ENCODE data around the gene AFM. TPM values are rescaled to one million over a fixed set of nuclear protein-coding genes. Genes with fewer than 3 reads are reported as not detected.

AFM gene
- total and polyA plus RNA-seq, 8 donors: 0.17 TPM; not detected in 7

GRCh38 chr4:73438582-73439215 is 42.8 kb upstream of the AFM start:
- DNase-seq (no peak), ATAC-seq (no peak)
- Histone ChIP-seq H3K36me3 (no peaks in the 10 kb centered on the region), H3K9me3 (no peaks in the 10 kb centered on the region), H3K4me3 (no peak overlapping the region), H3K27ac (no peak overlapping the region), H3K27me3 (no peaks in the 10 kb centered on the region), H3K4me1 (no peaks in the 10 kb centered on the region)
- TF ChIP-seq, protein P1, sequence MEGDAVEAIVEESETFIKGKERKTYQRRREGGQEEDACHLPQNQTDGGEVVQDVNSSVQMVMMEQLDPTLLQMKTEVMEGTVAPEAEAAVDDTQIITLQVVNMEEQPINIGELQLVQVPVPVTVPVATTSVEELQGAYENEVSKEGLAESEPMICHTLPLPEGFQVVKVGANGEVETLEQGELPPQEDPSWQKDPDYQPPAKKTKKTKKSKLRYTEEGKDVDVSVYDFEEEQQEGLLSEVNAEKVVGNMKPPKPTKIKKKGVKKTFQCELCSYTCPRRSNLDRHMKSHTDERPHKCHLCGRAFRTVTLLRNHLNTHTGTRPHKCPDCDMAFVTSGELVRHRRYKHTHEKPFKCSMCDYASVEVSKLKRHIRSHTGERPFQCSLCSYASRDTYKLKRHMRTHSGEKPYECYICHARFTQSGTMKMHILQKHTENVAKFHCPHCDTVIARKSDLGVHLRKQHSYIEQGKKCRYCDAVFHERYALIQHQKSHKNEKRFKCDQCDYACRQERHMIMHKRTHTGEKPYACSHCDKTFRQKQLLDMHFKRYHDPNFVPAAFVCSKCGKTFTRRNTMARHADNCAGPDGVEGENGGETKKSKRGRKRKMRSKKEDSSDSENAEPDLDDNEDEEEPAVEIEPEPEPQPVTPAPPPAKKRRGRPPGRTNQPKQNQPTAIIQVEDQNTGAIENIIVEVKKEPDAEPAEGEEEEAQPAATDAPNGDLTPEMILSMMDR (IDR thresholded peaks at IDR 0.05): no peak
- intact Hi-C loops (cut with DNase I): no loop called here

- no peaks in the 10 kb centered on the region for H3K36me3 ChIP-seq
- no peaks in the 10 kb centered on the region for H3K9me3 ChIP-seq
- no peak for DNase-seq
- TF ChIP-seq, protein P1 (IDR thresholded peaks at IDR 0.05): no peak
- ATAC-seq: no peak
- intact Hi-C loops (cut with DNase I): no loop called here
- H3K27ac ChIP-seq: no peak overlapping the region
- no peaks in the 10 kb centered on the region for H3K4me1 ChIP-seq
- H3K27me3 ChIP-seq: no peaks in the 10 kb centered on the region
- H3K4me3 ChIP-seq: no peak overlapping the region
Observed at GRCh38 chr4:73439445-73439844, 42.1 kb upstream of the AFM start.

GRCh38 chr4:73439991-73440390 is 41.6 kb upstream of the AFM start:
- intact Hi-C loops (cut with DNase I): no loop called here
- TF ChIP-seq, protein P1 (IDR thresholded peaks at IDR 0.05): no peak

DNA sequence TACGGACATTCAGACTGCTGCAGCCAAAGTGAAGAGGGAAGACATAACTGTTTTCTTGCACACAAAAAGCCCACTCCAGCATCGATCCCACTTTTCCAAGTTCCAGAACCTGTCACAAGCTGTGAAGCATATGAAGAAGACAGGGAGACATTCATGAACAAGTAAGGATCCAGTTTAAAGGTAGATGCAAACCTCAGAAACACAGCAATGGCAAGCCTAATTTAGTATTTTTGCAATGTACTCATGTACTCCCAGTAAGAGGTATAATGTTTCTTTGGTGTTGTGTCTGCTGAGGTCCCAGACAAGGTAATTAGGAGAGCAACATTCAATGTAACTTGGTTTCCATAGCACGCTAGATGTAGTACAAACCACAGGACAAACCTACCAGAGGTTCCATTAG is 40.9 kb upstream of the AFM start:
- Histone ChIP-seq H3K4me3 (no peak overlapping the region), H3K9me3 (no peaks in the 10 kb centered on the region), H3K27me3 (no peaks in the 10 kb centered on the region), H3K36me3 (no peaks in the 10 kb centered on the region), H3K4me1 (no peaks in the 10 kb centered on the region), H3K27ac (no peak overlapping the region)
- intact Hi-C loops (cut with DNase I): no loop called here
- TF ChIP-seq, protein P1 (IDR thresholded peaks at IDR 0.05): no peak
- ATAC-seq (no peak), DNase-seq (no peak)

More at GRCh38 chr4:73439991-73440390, 41.6 kb upstream of the AFM start:
- ATAC-seq (no peak), DNase-seq (no peak)
- no peaks in the 10 kb centered on the region for H3K4me1 ChIP-seq
- no peaks in the 10 kb centered on the region for H3K36me3 ChIP-seq
- no peaks in the 10 kb centered on the region for H3K27me3 ChIP-seq
- H3K4me3 ChIP-seq: no peak overlapping the region
- no peaks in the 10 kb centered on the region for H3K9me3 ChIP-seq
- no peak overlapping the region for H3K27ac ChIP-seq

DNA sequence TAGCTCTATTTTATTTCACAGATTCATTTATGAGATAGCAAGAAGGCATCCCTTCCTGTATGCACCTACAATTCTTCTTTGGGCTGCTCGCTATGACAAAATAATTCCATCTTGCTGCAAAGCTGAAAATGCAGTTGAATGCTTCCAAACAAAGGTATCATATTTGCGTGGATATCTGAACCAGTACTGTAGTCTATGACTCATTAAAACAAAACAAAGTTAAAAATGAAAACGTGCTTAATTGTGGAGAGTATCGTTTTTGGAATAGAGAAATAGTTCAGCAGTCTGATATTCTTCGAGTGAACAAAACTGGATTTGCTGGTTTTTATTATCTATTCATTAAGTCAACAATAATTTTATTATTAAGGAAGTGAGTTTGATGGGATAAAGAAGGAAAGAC is 39.3 kb upstream of the AFM start:
- no peak for DNase-seq
- TF ChIP-seq, protein P1 (IDR thresholded peaks at IDR 0.05): no peak
- no peak for ATAC-seq
- Histone ChIP-seq H3K4me3 (no peak overlapping the region), H3K27ac (no peak overlapping the region), H3K9me3 (no peaks in the 10 kb centered on the region), H3K36me3 (no peaks in the 10 kb centered on the region), H3K27me3 (no peaks in the 10 kb centered on the region), H3K4me1 (no peaks in the 10 kb centered on the region)
- intact Hi-C loops (cut with DNase I): no loop called here

All from left lung (tissue), 10 donors.